Smooth muscle cell of bladder (primary cell): Measurements from ENCODE around the gene C2orf81. TPM values are rescaled to one million over a fixed set of nuclear protein-coding genes. Genes with fewer than 3 reads are reported as not detected.

Source experiments
- total RNA-seq: library from RNA; depleted of rRNA; stranded (reverse); fragments of >200 nt; gene quantifications from 2 replicates; pipeline ENCODE4 v1.2.3, GENCODE V29; 2014

C2orf81 gene
- total RNA-seq = 0.57 and 0.83 TPM in 2 replicates

DNA sequence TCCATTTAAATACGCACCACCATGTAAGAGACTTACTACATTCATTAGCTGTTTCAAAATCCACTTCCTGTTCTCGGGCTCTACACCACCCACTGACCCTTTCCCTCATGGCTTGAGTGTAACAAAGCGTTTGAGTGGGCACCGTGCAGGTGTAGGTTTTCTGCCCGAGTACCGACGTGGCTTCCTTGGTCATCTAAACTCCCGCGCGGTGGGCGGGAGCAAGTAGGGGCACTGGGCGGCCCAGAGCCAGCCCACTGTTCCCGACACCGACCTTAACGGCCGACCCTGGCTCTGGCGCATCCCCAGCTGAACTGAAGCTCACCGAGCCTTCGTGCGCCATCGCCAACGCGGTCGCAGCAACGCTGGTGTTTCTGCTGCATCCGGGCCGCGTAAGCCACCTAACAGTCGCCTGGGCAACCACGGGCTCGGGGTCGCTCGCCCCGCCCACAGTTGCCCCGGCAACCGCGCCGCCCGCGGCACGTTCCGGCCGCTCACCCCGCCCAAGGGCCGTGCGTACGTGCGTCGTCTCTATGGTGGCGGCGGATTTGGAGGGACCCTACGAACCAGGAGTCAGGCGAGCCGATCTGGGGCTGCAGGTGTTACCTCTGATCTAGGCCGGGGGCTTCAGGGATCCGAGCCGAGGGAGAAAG, at the start of gene C2orf81, which contains the start of gene WDR54:
TSS of gene C2orf81 (minus strand) at position 399 of the 650 bp plus-strand sequence. CDS start at position 340, 59 bp downstream.
TSS of gene WDR54 (plus strand) at position 510 of the 650 bp plus-strand sequence. CDS start 424 bp downstream, outside the sequence.

DNA sequence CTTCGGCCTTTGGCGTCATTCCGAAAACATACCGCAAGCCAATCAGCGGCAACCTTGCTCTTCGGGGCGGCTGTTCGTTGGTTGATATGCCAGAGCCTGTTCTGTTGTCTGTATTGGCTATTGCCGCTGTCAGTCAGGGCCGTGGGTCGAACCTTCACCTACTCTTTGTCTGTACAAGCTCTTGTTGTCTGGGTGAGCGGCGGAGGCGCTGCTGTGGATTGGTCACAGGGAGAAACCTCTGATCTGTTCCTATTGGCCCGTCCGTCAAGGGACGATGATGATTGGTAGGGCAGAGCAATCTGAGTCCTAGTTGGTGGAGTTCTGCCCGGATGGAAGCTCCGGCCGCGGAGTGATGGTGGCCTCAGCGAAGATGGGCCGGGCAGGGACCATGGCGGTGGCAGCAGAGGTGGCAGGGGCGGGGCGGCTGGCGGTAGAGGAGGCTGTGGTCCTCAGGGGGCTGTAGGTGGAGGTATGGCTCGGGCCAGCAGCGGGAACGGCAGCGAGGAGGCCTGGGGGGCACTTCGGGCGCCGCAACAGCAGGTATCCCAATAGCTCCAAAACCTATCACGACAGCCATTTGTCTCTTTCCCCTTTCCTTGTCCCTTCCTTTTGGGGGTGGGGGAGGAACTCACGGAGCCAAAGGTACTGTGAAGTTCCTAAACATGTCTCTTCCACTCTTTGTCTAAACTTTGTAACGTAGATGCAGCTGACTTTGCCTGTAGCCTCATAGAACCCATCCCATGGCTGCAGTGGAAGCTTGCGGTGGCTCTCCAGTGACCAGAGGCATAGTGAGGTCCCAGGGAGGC, 36.9 kb upstream of the C2orf81 start, which contains the start of gene WBP1:
TSS of gene WBP1 (plus strand) at position 307 of the 806 bp plus-strand sequence. CDS start at position 472, 165 bp downstream.

DNA sequence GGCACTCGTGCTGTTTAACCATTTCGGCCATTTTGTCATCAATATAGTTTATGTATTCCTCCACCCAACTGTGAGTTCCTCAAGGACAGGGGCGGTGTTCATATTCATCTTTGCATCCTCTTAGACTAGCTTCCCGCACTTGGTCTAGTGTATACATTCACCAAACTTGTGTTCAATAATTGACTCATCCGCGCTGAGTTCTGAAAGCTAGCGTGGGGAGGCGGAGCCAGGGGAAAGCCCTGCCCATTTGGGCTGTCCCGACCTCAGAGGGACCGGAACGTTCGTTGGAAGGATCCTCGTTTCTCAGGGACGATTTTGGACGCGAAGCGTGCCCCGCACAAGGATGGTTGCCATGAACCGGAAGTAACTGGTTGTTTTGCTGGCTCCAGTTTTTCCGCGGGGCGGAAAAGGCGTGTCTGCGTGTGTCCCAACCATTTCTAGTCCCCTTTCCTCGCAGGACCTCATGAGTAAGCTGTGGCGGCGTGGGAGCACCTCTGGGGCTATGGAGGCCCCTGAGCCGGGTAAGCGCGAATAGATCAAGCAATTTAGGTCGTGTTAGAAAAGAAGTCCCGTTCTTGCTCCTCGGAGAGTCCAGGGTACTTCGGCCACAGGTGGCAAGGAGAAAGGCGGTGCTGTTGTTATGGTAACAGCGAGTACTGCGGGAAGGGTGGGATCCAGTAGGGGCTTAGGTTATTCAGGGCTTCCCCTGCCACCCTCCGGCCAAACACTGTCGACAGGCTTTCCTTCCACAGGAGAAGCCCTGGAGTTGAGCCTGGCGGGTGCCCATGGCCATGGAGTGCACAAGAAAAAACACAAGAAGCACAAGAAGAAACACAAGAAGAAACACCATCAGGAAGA, 33.5 kb upstream of the C2orf81 start, which contains the start of gene INO80B:
TSS of gene INO80B (plus strand) at position 434 of the 858 bp plus-strand sequence. CDS start at position 464, 30 bp downstream.

DNA sequence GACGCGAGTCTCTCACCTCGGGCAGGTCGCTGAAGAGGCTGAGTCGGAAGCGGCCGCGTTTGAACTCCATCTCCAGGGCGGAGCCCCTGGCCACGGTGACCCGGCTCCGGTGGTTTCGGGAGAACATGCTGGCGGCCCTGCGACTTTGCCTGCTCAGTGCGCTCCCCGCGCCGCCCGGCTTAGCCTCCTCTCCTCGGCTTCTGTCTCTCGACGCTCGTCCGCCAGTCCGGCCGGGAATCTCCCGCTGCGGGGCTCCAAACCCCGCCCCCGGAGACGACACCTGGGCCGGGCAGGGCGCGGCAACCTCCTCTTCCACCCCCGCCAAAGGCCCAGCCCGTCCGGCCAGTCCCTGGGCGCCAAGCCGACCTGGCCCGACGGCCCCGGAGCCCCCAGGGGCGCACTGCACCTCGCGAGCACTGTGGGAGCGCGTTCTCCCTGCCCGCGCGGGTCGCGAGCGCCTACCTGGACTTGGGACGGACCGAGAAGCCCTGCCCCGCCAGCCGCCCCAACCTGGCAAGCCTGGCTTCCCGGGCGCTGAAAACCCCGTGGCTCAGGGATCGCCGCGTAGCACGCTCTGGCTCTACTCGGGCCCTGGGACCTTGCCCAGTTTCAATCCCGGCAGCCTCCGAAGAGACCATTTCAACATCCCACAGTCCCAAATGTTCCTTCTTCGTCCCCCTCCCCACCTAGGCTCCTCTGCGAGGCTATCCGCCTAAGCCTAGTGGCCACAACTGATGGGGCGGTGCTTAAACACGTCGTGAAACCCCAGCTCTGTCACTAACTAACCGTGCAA, 20.5 kb upstream of the C2orf81 start, which contains the start of gene RTKN:
TSS of gene RTKN (minus strand) at position 248 of the 793 bp plus-strand sequence. CDS start at position 127, 121 bp downstream.

DNA sequence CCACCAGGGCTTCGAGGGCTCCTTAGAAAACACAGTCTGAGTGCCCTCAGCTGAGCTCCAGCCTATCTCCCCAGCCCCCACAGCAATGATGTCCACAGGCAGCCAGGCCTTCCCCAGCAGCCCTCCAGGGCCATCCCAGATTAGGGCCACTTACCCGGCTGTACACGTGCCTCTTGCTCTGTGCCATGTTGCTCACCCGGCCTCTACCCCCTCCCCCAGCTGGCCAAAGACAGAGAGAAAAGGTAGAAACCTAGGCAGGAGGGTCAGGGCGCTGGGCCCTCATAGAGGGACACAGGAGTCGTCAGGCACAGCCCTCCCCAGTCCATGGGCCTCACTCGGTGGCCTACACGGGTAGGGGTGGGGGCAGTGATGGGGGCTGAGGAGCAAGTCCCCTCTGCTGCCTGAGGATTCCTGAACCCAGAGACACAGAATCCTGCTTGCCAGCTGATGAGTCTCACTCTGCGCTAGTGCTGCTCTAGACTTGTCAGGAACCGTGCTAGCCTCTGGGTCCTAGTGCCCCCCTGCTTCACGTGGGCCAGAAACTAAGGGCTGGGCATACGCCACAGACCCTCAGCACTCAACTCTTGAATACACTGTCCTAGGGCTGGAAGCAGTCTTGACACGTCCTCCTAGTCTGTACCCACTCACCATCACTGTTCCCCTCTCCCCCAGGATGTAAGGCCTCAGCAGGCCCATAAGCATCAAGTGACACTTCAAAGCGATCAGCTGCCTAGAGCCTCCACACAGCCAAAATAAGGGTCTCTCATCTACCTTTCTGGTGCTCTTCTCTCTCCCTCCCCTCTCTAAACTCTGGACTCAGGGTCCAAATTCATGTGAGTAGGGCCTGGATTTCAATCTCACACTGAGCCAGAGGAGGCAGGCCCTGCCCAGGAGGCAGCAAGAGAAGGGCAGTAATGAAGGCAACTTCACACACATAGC, 41.3 kb downstream of the C2orf81 start, which contains the start of gene DCTN1:
TSS of gene DCTN1 (minus strand) at position 461 of the 939 bp plus-strand sequence. CDS start at position 187, 274 bp downstream.

Other genes with a start within 250 kb of the C2orf81 start
- gene MOB1A, start 242.7 kb downstream of the C2orf81 start, total RNA-seq = 74.5 and 85.6 TPM in 2 replicates
- gene MTHFD2, start 223.0 kb downstream of the C2orf81 start, total RNA-seq = 146 and 283 TPM in 2 replicates
- under 0.01 and 0.14 TPM in 2 replicates for gene SLC4A5, start 78.2 kb downstream of the C2orf81 start, total RNA-seq
- 186 and 223 TPM in 2 replicates for gene DCTN1, start 41.3 kb downstream of the C2orf81 start, total RNA-seq
- 26.6 and 29.6 TPM in 2 replicates for gene WDR54, start 111 bp upstream of the C2orf81 start, total RNA-seq
- gene RTKN, start 20.3 kb upstream of the C2orf81 start, total RNA-seq = 8.4 and 11.1 TPM in 2 replicates
- gene INO80B, start 33.5 kb upstream of the C2orf81 start, total RNA-seq = 14.9 and 16.4 TPM in 2 replicates
- 57.7 and 70.0 TPM in 2 replicates for gene WBP1, start 36.8 kb upstream of the C2orf81 start, total RNA-seq
- 56.0 and 63.0 TPM in 2 replicates for gene MOGS, start 43.8 kb upstream of the C2orf81 start, total RNA-seq
- 43.3 and 53.0 TPM in 2 replicates for gene MRPL53, start 51.1 kb upstream of the C2orf81 start, total RNA-seq
- 14.4 and 20.0 TPM in 2 replicates for gene CCDC142, start 61.4 kb upstream of the C2orf81 start, total RNA-seq
- gene TTC31, start 61.5 kb upstream of the C2orf81 start, total RNA-seq = 6.7 and 7.0 TPM in 2 replicates
- gene LBX2, start 78.0 kb upstream of the C2orf81 start, total RNA-seq = 1.3 and 2.9 TPM in 2 replicates
- 19.9 and 24.5 TPM in 2 replicates for gene PCGF1, start 86.1 kb upstream of the C2orf81 start, total RNA-seq
- not detected in 2 replicates for gene TLX2, start 92.8 kb upstream of the C2orf81 start, total RNA-seq
- gene DQX1, start 104.6 kb upstream of the C2orf81 start, total RNA-seq = under 0.01 TPM in 1 of 2 replicates, not detected in the other
- 62.7 and 91.3 TPM in 2 replicates for gene AUP1, start 108.1 kb upstream of the C2orf81 start, total RNA-seq
- gene HTRA2, start 108.3 kb upstream of the C2orf81 start, total RNA-seq = 33.4 and 44.8 TPM in 2 replicates
- gene LOXL3, start 132.3 kb upstream of the C2orf81 start, total RNA-seq = 34.4 and 57.5 TPM in 2 replicates
- gene DOK1, start 133.1 kb upstream of the C2orf81 start, total RNA-seq = 21.9 and 27.9 TPM in 2 replicates
- gene M1AP, start 226.7 kb upstream of the C2orf81 start, total RNA-seq = under 0.01 TPM in 1 of 2 replicates, not detected in the other
- 4.1 and 4.4 TPM in 2 replicates for gene SEMA4F, start 232.6 kb upstream of the C2orf81 start, total RNA-seq